Left lung (tissue), 10 donors: ENCODE data around the gene ZNF236. TPM values are rescaled to one million over a fixed set of nuclear protein-coding genes. Genes with fewer than 3 reads are reported as not detected.

Source experiments
- ATAC-seq: fragments of 200-7000 bp; cut with Tn5 transposase; one replicate; pipeline ENCODE4 v1.9.1; 2020; ENCODE audit warnings: moderate library complexity
- DNase-seq, 4 donors: peaks; one replicate each; pipeline ENCODE4 v3.0.0-alpha.2; 2013 to 2020
- H3K27ac ChIP-seq, 2 donors: fragments of 200-600 bp; sonication (generic) in 1 of 2; one replicate each; pipeline versions ENCODE4 v1.5.0 to v1.8.0; 2020 to 2021
- H3K27me3 ChIP-seq, 2 donors: fragments of 200-600 bp; sonication (generic) in 1 of 2; one replicate each; pipeline versions ENCODE4 v1.5.0 to v1.8.0; 2020 to 2021
- H3K36me3 ChIP-seq, 2 donors: fragments of 200-600 bp; sonication (generic) in 1 of 2; one replicate each; pipeline versions ENCODE4 v1.5.0 to v1.8.0; 2020 to 2021
- H3K4me1 ChIP-seq, 2 donors: fragments of 200-600 bp; one replicate each; pipeline ENCODE4 v1.8.0; 2021
- H3K4me3 ChIP-seq, 2 donors: fragments of 200-600 bp; sonication (generic) in 1 of 2; one replicate each; pipeline versions ENCODE4 v1.5.0 to v1.8.0; 2020 to 2021; ENCODE audit warnings: mild to moderate bottlenecking in 1 of 2
- H3K9me3 ChIP-seq, 2 donors: fragments of 200-600 bp; sonication (generic) in 1 of 2; one replicate each; pipeline versions ENCODE4 v1.5.0 to v1.8.0; 2020 to 2021
- intact Hi-C, 2 donors: fragments of 100-400 bp; cut with DNase I; formaldehyde crosslinking; loops; one replicate each; pipeline versions ENCODE4 v1.11.2 to v1.14.2; 2022
- polyA plus RNA-seq, 6 donors: library from polyadenylated mRNA; unstranded; fragments of 120-200 nt; gene quantifications; one replicate each; pipeline ENCODE4 v1.2.1, GENCODE V29; 2013; ENCODE audit not compliant: insufficient read length in 6 of 6
- total RNA-seq, 2 donors: library from RNA; stranded (reverse); fragmentation: NEBNext Ultra II Directional; extraction: Animal tissue kit (Norgen Biotek cat#: 25700); gene quantifications; one replicate each; pipeline ENCODE4 v1.2.1, GENCODE V29; 2021
- TF ChIP-seq, protein P1 (sequence below), 2 donors: fragments of 200-600 bp; sonication (generic) in 1 of 2; IDR thresholded peaks; one replicate each; pipeline versions ENCODE4 v1.5.0 to v1.8.0; 2021; ENCODE audit warnings: antibody characterized with exemption in 2 of 2
- donor health status: DM: no; HTN: yes; CAD: no.
- donor health status: DM: no; HTN: no; CAD: no.

The ZNF236 gene
- total and polyA plus RNA-seq, 8 donors: 10.9 to 15.1 (median 12.5) TPM

DNA sequence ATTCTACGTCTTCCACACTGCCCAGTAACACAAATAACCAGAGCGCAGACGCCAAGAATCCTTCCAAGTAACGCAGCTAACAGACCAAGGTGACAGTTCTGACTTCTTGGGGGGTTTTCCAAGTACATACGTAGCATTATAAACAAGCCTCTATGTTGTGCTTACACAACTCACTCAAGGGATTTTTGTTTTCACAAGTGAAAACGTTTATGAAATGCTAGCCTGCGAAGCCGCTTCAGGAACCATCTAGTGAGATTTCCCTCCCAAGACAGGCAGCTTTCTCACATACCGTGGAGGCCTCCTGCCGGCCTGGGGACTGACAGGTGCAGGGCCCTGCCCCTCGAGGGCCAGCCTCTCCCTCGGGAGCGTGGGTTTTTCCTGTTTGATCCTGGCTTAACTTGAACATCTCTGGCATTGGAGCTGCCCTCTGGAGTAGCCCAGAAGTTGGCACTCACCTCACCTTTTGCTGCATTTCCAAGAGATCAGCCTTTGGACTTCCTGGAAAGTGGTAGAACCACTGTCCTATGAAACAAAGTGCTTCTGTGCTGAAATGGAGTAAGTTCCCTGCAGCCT lies 159.1 kb downstream of the ZNF236 start:
- DNase-seq: peak in 1 of 4 donors; percentile 51
- TF ChIP-seq, protein P1, sequence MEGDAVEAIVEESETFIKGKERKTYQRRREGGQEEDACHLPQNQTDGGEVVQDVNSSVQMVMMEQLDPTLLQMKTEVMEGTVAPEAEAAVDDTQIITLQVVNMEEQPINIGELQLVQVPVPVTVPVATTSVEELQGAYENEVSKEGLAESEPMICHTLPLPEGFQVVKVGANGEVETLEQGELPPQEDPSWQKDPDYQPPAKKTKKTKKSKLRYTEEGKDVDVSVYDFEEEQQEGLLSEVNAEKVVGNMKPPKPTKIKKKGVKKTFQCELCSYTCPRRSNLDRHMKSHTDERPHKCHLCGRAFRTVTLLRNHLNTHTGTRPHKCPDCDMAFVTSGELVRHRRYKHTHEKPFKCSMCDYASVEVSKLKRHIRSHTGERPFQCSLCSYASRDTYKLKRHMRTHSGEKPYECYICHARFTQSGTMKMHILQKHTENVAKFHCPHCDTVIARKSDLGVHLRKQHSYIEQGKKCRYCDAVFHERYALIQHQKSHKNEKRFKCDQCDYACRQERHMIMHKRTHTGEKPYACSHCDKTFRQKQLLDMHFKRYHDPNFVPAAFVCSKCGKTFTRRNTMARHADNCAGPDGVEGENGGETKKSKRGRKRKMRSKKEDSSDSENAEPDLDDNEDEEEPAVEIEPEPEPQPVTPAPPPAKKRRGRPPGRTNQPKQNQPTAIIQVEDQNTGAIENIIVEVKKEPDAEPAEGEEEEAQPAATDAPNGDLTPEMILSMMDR (IDR thresholded peaks at IDR 0.05): no peak
- peaks cover 0 to 4% of the 10 kb centered on the region in 2 donors for H3K4me1 ChIP-seq
- H3K27me3 ChIP-seq: no peaks in the 10 kb centered on the region
- no peaks in the 10 kb centered on the region for H3K36me3 ChIP-seq
- intact Hi-C loops: loop anchor here in 1 of 2 donors (10.0 kb wide), 1 partner anchor 177 kb away; no protein-coding TSS in a partner anchor
- no peak overlapping the region for H3K4me3 ChIP-seq
- H3K9me3 ChIP-seq: no peaks in the 10 kb centered on the region
- ATAC-seq: no peak
- no peak overlapping the region for H3K27ac ChIP-seq

DNA sequence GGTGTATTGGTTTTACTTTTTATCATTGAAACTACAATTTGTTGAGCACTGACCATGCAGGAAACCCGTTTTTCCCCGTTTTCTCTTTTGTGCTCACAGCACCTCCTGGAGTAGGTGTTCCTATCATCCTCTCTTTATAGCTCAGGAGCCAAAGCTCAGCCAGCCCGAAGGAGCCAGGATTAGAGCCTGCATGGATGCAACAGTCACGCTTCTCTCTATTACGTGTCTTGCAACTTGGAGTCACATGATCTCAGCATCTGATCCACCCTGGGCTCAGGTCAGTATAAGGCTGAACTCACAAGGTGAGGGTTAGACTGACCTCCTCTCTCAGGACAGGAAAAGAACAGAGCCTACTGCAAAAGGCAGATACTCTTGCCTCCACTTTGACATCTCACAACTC lies 159.7 kb downstream of the ZNF236 start:
- no peak overlapping the region for H3K4me3 ChIP-seq
- no peak for DNase-seq
- intact Hi-C loops: loop anchor here in 1 of 2 donors (10.0 kb wide), 1 partner anchor 177 kb away; no protein-coding TSS in a partner anchor

DNA sequence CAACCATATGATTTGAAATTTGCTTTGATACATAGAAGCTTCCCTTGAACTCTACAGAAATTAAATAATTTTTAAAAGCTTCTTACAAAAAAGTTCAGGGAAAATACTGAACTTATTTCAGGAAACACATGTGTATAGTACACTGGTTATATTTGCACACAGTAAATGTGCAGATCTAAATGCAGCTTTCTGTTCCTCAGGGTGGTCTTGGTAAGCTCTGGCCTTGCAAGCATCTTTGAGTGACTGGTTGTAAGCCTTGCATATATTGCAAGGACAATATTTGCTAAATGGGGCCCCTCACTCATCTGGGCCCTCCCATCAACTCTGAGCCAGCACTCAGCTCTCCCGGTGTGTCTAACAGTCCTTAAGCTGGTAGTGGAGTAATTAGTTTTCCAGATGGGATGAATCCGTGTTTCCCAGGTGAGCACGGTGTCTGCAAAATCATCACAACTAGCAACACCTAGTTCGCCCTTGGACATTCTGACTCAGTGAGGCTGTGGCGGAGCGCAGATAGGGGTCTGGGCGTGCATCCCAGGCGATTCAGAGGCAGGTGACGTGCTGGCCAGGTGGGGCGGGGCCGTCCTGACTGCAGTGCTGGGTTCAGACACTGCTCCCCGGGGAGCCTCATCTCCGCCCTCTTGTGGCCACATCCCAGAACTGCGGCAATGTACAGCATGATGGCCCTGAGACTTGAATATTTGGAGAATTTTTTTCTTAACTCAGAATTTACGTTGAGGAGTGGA lies 160.7 kb downstream of the ZNF236 start:
- DNase-seq: peak; percentile 67 to 95 (median 85)
- H3K27ac ChIP-seq: no peak overlapping the region
- ATAC-seq: peak; percentile 99

More for the DNA sequence above, 159.7 kb downstream of the ZNF236 start:
- no peaks in the 10 kb centered on the region for H3K36me3 ChIP-seq
- peaks cover 0 to 4% of the 10 kb centered on the region in 2 donors for H3K4me1 ChIP-seq
- no peaks in the 10 kb centered on the region for H3K27me3 ChIP-seq
- H3K9me3 ChIP-seq: no peaks in the 10 kb centered on the region
- TF ChIP-seq, protein P1 (IDR thresholded peaks at IDR 0.05): no peak
- no peak for ATAC-seq
- H3K27ac ChIP-seq: no peak overlapping the region

DNA sequence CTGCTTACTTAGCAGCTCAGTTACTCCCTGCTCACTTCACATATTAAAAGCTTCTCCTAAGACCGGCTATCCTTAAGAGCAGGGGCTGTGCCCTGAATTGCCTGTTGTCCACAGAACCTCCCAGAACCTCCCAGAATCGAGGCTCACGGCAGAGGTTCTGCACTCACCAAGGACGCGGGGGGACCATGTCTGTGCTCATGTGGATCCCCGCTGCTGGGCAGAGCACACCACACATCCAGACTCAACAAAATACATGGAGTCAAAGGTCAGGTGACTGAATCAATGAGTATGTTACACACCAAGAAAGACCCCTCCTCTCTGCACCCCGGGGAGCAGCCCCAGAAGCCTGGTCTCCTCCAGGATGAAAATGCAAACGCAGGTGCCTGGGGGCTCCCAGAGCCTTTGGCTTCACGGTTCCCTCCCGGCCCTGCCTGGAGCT lies 161.3 kb downstream of the ZNF236 start:
- ATAC-seq: no peak
- no peaks in the 10 kb centered on the region for H3K9me3 ChIP-seq
- no peak overlapping the region for H3K27ac ChIP-seq
- DNase-seq: peak in 1 of 4 donors; percentile 58
- TF ChIP-seq, protein P1 (IDR thresholded peaks at IDR 0.05): no peak
- intact Hi-C loops: loop anchor here in 1 of 2 donors (10.0 kb wide), 1 partner anchor 179 kb away; no protein-coding TSS in a partner anchor
- no peaks in the 10 kb centered on the region for H3K27me3 ChIP-seq
- no peak overlapping the region for H3K4me3 ChIP-seq
- H3K36me3 ChIP-seq: no peaks in the 10 kb centered on the region
- peaks cover 0 to 4% of the 10 kb centered on the region in 2 donors for H3K4me1 ChIP-seq

More for the DNA sequence above, 160.7 kb downstream of the ZNF236 start:
- intact Hi-C loops: loop anchor here in 1 of 2 donors (10.0 kb wide), 1 partner anchor 178 kb away; no protein-coding TSS in a partner anchor
- H3K27me3 ChIP-seq: no peaks in the 10 kb centered on the region
- H3K4me1 ChIP-seq: peaks cover 0 to 4% of the 10 kb centered on the region in 2 donors
- no peak overlapping the region for H3K4me3 ChIP-seq
- no peaks in the 10 kb centered on the region for H3K9me3 ChIP-seq
- TF ChIP-seq, protein P1 (IDR thresholded peaks at IDR 0.05): peak; percentile 92 to 97
- H3K36me3 ChIP-seq: no peaks in the 10 kb centered on the region
